Measurements from ENCODE around the gene USP47.
"Not testable (repeated sequence)": the region's sequence is repeated elsewhere in the genome, so short reads cannot be mapped to it uniquely, and the experiment has no call there.

USP47 gene

GRCh38 chr11:11818529-11819121, 23.1 kb upstream of the USP47 start:
- no peak for DNase-seq

- DNase-seq: no peak
Observed at GRCh38 chr11:11821899-11822298, 19.9 kb upstream of the USP47 start.

- DNase-seq: no peak
Observed at GRCh38 chr11:11822946-11823345, 18.8 kb upstream of the USP47 start.

- no peak for DNase-seq
Observed at GRCh38 chr11:11826260-11826659, 15.5 kb upstream of the USP47 start.

GRCh38 chr11:11827272-11827671, 14.5 kb upstream of the USP47 start:
- no peak for DNase-seq

- DNase-seq: not testable (repeated sequence)
Observed at GRCh38 chr11:11831406-11831805, 10.4 kb upstream of the USP47 start.

GRCh38 chr11:11836676-11837231, 5.0 kb upstream of the USP47 start:
- no peak for DNase-seq

GRCh38 chr11:11839718-11840117, 2.1 kb upstream of the USP47 start:
- DNase-seq: no peak

- peak; percentile 99 for DNase-seq
Observed at GRCh38 chr11:11841116-11841722, 553 bp upstream of the USP47 start.

- no peak for DNase-seq
Observed at GRCh38 chr11:11842421-11843008, 743 bp downstream of the USP47 start.

GRCh38 chr11:11843211-11843621, 1.4 kb downstream of the USP47 start:
- DNase-seq: peak; percentile 32

GRCh38 chr11:11843642-11844041, 1.9 kb downstream of the USP47 start:
- no peak for DNase-seq

- no peak for DNase-seq
Observed at GRCh38 chr11:11844272-11844671, 2.5 kb downstream of the USP47 start.

GRCh38 chr11:11845071-11845470, 3.3 kb downstream of the USP47 start:
- DNase-seq: no peak

GRCh38 chr11:11845551-11845950, 3.8 kb downstream of the USP47 start:
- DNase-seq: no peak

- DNase-seq: no peak
Observed at GRCh38 chr11:11847082-11847481, 5.3 kb downstream of the USP47 start.

GRCh38 chr11:11848891-11849746, 7.3 kb downstream of the USP47 start:
- peak; percentile 19 for DNase-seq

GRCh38 chr11:11850668-11851067, 8.9 kb downstream of the USP47 start:
- DNase-seq: no peak

GRCh38 chr11:11856638-11857037, 14.9 kb downstream of the USP47 start:
- DNase-seq: no peak

- no peak for DNase-seq
Observed at GRCh38 chr11:11857769-11858168, 16.0 kb downstream of the USP47 start.

- no peak for DNase-seq
Observed at GRCh38 chr11:11858676-11859075, 16.9 kb downstream of the USP47 start.

GRCh38 chr11:11860103-11860979, 18.6 kb downstream of the USP47 start:
- no peak for DNase-seq
